GM04503 (cell line): Measurements from ENCODE around the gene KLK14.

ENCODE experiments used
- DNase-seq: peaks from one replicate; pipeline ENCODE4 v3.0.0-alpha.2; 2012; ENCODE audit warnings: low read depth

KLK14 gene, protein sequence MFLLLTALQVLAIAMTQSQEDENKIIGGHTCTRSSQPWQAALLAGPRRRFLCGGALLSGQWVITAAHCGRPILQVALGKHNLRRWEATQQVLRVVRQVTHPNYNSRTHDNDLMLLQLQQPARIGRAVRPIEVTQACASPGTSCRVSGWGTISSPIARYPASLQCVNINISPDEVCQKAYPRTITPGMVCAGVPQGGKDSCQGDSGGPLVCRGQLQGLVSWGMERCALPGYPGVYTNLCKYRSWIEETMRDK

DNA sequence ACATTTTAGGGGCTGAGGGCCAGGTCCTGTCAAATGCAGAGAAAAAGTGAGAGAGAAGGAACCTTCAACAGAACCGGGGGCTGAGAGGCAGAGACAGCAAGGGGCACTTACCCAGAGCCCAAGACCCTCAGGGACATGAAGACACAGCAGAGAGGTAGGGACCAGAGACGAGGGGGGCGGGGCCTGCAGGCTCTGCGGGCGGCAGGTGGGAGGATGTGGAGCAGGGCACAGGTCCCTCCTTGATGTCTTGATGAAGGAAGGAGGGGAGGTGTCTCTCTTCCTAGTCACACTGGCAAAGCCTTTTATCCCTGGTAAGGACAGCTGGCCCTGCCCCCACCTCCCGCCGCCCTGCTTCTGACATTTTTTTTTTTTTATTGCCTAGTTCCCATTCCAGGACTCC lies at the start of gene KLK14:
Gene KLK14 (minus strand): TSS at position 277 of the 400 bp plus-strand sequence. CDS start 273 bp downstream, at position 4.
- no peak for DNase-seq

DNA sequence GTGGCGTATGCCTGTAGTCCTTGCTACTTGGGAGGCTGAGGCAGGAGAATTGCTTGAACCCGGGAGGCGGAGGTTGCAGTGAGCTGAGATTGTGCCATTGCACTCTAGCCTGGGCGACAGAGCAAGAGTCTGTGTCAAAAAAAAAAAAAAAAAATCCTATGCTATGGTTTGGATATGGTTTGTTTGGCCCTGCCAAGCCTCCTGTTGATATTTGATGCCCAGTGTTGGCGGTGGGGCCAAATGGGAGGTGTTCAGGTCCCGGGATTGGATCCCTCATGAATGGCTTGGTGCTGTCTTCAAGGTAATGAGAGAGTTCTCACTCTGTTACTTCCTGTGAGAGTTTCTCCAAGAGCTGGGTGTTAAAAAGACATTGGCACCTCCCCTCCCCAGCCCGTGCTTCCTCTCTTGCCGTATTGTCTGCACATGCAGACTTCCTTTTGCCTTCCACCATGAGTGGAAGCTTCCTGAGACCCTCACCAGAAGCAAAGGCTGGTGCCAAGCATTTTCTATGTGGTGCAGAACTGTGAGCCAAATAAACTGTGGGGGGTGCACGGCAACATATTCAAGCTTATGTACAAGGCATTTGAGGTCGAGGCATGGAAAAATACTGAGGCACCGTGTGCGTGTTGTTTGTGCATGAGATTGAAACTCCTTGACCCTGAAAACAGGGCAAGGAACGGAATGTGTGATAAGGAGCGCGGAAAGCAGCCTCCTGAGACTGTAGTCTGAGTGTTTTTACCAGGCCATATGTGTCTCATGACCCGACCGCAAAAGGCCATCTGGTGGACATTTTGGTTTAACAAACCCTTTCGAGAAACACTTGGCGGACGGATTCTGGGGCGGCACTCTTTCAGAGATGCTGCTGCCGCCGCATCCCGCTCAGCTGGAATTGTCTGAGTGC lies 49.3 kb upstream of the KLK14 start:
- DNase-seq, result peak; percentile 3

DNA sequence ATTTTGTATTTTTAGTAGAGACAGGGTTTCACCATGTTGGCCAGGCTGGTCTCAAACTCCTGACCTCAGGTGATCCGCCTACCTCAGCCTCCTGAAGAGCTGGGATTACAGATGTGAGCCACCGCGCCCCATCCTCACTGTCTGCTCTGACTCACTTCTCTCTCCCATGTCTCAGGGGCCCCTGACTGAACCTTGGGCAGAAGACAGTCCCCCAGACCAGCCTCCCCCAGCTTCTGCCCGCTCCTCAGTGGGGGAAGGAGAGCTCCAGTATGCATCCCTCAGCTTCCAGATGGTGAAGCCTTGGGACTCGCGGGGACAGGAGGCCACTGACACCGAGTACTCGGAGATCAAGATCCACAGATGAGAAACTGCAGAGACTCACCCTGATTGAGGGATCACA lies 47.0 kb upstream of the KLK14 start:
- no peak for DNase-seq

DNA sequence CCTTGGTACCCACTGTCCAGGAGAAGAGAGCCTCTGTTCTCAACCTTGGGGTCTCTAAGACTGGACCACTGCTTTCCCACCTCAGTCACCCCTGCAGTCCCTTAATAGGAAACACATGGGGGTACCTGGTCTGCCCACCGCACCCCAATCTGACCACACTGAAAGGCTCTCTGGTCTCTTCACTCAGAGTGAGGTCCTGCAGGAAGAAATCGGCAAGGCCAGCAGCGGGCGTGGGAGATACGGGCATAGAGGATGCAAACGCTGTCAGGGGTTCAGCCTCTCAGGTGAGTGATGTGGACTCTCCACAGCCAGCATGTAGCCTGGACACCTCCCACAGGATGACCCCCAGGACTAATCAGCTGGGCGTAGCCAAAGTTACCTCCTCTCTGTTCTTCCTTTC lies 45.5 kb upstream of the KLK14 start:
- no peak for DNase-seq

DNA sequence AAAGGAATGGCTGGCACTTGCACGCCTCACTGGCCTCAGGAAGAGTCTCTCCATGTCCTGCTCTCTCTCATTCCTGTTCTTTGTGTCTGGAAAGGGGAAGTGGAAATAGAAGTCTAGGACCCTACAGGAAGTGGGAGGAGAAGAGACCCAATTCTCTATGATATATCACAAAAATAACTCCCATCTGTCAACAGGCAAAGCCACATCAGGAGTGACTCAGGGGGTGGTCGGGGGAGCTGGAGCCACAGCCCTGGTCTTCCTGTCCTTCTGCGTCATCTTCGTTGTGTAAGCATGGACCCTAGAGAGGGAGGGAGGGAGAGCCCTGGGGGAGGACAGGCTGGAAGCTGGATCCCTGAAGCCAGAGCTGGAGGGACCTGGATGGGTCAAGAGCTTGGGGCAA lies 45.1 kb upstream of the KLK14 start:
- DNase-seq, result no peak

DNA sequence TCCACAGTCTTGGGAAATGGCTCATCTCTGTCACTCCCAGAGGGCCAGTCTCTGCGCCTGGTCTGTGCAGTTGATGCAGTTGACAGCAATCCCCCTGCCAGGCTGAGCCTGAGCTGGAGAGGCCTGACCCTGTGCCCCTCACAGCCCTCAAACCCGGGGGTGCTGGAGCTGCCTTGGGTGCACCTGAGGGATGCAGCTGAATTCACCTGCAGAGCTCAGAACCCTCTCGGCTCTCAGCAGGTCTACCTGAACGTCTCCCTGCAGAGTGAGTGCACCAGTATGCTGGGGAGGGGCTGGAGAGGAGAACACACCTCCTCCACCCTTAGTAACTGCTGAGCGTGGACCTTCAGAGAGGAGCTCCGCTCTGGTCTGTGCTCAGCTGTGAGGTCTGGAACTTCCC lies 44.3 kb upstream of the KLK14 start:
- DNase-seq, result no peak

DNA sequence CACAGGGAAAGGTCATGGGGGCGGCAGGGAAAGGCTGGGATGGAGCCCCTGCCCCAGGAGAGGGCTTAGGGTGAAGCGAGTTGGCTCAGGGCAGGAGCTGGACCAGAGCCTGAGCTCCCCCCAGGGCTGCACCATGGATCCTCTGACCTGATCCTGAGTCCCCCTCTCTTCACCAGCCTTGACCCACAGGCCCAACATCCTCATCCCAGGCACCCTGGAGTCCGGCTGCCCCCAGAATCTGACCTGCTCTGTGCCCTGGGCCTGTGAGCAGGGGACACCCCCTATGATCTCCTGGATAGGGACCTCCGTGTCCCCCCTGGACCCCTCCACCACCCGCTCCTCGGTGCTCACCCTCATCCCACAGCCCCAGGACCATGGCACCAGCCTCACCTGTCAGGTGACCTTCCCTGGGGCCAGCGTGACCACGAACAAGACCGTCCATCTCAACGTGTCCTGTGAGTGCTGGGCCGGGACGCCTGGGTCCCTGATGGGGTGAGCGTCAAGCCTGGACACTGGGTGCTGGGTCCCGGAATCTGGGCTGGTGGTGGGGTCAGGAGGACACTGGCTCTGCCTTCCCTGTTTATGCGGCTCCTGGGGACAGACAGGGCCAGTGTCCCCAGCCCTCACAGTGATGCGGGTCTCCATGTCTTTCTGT lies 42.9 kb upstream of the KLK14 start:
- no peak for DNase-seq

DNA sequence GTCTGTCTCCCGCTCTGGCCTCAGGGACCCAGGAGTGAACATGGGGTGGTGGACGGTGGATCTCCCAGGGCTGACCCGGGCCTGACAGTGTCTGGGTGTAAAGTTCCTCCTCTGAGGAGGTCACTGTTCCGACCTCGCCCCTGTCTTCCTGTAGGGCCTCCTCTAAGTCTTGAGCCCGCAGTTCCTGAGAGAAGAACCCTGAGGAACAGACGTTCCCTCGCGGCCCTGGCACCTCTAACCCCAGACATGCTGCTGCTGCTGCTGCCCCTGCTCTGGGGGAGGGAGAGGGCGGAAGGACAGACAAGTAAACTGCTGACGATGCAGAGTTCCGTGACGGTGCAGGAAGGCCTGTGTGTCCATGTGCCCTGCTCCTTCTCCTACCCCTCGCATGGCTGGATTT lies 42.0 kb upstream of the KLK14 start, which contains the start of gene SIGLEC9:
Gene SIGLEC9 (plus strand): TSS at position 178 of the 400 bp plus-strand sequence. CDS start 69 bp downstream, at position 247.
- no peak for DNase-seq

DNA sequence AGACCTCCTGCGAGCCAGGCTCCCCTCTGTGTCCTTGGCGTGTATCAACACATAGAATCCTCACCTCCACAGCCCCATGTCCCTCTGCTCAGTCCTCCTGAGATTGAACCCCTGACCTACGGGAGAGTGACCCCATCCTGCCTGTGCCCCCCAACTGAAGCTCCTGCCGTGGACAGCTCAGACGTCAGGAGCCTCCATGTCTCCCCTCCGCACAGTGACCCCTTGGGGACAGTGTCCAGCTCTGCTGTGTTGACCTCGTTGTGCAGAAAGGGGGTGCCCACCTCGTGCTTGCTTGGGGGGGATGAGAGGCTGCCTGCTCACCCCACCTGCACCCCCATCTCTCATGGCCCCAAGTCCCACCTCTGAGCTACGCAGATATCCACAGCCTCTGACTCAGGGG lies 41.5 kb upstream of the KLK14 start:
- DNase-seq, result no peak

DNA sequence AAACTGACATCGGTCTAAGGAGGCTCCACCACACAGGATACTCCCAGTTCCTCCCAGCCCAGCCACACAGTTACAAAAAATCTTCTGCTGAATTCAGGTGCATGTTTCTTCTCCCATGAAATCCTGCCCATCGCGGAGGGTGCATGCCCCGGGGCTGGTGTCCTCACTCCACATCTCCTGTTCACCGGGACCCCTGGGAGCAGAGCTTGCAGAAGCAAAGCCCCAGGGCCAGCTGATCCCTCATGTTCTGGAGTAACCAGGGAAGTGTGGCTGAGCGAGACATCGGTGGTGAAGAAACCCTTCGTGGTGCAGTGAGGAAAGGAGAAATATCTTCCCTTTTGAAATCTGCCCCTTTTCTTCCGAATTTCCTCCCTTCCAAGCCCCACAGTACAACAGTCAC lies 41.1 kb upstream of the KLK14 start:
- DNase-seq, result no peak

DNA sequence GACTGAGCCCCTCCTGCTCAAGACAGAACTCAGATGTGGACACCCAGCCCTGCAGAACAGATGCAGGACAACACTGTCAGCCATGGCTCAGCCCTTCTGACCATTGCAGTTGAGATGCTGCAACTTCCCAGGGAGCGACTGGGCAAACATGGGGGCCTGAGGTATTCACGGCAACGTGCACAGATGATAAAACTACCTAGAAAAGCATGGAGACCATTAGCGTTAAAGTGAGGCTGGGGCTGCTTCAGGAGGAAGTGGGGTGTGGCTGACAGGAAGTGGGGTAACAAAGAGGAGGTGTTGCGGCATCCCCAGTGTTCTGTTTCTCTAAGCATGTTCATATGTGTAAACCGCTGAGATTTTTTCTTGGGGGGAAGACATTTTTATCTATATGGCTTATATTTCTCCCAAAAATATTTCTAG lies 40.7 kb upstream of the KLK14 start:
- no peak for DNase-seq

DNA sequence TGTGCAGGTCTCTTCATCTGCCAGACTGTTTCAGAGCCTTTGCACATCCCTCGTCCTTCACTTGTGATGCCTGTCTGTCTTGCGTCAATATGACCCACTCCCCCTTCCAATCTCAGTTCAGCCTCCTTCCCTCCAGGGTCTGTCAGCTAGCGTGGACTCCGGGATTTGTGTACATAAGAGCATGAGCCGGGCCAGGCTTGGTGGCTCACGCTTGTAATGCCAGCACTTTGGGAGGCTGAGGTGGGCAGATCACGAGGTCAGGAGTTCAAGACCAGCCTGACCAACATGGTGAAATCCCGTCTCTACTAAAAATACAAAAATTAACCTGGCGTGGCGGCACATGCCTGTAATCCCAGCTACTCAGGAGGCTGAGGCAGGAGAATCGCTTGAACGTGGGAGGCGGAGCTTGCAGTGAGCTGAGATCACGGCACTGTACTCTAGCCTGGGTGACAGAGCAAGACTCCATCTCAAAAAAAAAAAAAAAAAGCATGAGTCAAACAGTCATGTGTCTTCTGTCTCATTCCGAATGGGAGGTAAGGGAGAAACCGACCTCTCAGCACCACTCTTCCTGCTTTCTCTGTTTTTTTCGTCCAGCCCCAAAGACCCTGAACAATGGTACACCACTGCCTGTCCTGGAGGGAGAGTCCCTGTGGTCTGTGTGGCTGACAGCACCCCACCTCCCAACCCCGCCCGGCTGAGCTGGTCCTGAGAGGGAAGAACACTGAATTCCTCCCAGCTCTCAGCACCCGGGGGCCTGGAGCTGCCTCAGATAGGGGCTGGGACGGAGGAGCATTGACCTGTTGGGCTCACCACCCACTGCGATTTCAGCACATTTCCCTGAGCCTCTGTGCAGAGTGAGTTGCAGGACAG lies 39.7 kb upstream of the KLK14 start:
- DNase-seq, result no peak

DNA sequence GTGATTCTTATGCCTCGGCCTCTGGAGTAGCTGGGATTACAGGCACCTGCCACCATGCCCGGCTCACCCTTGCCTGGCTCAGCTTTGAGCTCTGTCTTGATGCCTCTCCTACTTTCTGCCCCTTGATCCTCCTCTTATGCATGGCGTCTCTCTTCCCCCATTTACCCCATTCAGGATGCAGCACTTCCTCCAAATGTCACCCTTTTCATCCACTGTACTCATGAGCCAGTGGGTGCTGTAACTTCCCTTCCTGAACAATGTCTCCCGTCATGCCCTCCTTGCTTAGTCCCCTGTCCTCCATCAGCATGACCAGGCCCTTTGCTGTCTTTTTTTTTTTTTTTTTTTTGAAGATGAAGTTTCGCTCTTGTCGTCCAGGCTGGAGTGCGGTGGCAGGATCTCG lies 38.6 kb upstream of the KLK14 start:
- no peak for DNase-seq

DNA sequence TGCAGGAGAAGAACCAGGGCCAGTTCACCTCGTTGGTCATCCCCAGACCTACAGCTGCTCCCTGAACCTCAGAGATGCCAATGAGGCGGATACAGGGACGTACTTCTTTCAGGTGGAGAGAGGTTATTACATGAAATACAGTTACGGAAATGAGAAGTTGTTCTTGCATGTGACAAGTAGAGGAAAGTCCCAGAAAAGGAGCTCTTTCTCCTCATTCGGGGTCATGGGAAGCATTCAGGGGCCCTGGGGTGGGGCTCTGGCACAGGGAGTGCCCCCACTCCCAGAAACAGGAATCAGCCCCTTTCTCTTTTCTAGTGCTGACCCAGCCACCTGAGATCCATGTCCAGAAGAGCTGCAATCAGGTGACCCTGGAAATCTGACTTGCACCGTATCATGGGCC lies 37.5 kb upstream of the KLK14 start:
- no peak for DNase-seq

DNA sequence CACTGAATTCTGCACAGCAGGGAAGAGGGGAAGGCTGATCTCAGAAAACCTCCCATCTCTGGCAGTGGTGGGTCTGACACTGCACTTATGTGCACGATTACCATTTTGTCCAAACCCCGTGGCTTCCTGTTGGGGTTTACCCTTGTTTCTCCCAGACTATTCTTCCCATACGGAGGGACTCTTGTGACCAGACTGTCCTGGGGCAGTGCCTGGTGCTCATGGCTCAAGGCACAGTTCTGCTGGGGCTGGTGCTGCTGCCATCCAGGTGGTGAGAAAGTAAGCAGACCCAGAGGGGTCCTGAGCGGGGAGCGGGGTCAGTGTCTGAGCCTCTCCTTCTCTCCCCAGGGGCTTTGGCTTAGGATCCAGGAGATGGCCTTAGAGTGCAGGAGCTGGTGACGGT lies 36.9 kb upstream of the KLK14 start:
- no peak for DNase-seq

DNA sequence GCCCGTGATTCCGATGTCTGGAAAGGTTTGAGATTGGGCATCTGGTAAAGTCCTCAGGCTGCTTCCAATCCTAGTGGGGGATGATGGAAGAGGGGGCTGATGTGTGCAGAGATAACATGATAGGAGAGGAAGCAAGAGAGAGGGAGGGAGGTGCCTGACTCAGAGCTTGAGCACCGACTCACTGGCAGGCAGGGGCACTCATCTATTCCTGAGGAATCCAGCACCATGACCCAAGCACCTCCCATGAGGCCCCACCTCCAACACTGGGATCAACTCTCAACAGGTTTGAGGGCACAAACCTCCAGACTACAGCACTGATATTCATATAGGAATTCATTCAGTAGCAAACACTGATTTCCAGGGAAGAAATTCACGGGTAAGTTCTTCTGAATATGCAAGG lies 36.4 kb upstream of the KLK14 start:
- DNase-seq, result no peak

DNA sequence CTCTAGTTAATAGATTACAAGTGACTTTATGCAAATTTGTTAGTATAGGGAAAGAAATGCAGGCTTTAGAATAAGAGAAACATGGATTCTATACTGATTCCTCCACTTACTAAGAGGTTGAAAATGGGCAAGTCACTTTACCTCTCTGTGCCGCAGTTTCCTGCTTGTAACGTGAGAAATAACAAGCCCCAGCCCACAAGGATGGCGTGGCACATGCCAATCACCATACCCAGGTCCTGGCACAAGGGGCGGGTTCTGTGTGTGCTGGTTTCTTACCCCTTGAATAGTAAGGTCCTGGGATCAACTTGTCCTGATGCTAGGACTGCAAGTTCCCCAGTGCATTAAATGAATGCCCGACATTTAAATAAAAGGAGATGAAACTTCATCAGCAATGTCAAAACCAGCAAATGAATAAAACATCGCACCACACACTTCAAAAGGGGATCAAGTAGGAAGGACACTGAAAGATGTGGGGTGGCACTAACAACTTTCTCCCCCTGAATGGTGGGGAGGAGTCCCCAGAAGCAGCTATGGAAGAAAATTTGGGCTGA lies 34.1 kb upstream of the KLK14 start:
- no peak for DNase-seq

DNA sequence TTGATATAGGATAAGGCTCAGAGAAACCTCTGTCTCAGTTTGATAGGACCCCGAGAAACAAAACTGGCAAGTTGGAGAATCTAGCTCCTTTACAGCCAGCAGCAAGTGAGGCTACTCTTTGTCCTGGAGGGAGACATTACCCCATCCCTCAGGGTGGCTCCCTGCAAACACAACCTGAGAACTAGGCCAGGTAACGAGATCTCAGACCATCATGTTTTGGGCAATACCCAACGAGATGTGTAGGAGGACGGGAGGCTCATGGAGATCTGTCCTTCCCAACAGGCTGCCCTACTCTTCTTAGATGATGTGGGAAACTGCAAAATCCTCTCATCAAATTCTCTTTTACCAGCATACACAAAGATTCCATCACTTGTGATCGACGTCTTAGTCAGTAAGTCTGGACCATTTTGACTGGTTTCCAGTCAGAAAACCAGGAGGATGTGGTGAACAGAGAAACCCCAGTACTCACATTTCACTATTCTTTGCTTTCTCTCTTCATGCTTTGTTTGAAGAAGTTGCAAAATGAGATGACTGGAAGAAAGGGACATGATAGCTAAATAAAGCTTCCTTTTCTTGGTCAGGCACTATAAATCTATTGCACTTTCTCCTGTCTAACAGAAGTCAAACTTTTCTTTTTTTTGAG lies 31.5 kb upstream of the KLK14 start:
- DNase-seq, result no peak

DNA sequence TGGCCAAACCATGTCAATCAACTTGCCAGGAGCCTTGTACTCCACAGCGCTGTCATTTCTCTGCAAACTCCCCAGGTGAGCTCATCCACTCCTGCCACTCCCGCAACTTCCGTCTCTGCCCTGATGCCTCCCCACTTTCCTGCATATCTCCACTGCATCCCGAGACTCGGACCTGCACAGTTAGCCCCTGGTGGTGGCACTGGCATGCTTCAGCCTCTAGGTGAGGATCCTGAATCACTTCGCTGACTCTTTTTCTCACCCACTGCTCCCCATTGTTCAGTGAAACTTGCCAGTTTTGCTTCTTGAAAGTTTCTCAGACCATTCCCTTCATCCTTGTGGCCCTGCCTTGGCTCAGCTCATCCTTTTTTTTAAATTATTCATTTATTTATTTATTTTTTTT lies 28.9 kb upstream of the KLK14 start:
- no peak for DNase-seq

DNA sequence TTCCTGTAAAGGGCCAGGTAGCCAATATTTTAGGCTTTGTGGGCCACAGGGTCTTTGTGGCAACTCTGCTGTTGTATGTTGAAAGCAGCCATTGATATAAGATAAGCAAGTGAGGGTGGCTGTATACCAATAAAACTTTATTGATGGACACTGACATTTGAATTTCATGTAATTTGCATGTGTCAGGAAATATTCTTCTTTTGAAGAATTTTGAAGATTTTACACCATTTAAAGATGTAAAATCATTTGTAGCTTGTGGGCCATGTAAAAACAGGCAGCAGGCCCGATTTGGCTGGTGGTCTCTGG lies 27.9 kb upstream of the KLK14 start:
- no peak for DNase-seq

DNA sequence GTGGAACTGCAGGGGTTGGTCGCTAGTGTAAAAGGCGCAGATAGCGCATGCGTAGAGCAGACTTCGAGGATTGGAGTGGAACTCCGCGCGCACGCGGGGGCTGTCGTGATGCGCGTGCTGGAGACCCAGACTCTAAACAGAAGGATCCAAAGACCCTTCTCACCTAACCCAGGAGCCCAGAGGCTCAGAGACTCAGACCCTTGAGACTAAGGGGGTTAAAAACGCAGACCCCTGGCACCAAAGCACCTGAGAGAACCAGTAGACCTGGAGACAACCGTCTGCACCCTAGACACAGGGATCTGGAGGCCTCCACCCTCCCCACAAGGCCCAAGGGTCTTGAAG lies 26.1 kb upstream of the KLK14 start:
- no peak for DNase-seq
